OCI-LY3 (cell line): ENCODE results near the gene RBFOX1.

ENCODE experiments used
- CTCF ChIP-seq: fragments of 200-600, 300-600 bp; sonication (generic); IDR thresholded peaks from 2 replicates; pipeline ENCODE4 v1.5.1; 2014; ENCODE audit warnings: antibody characterized with exemption, low read length, low read depth
- EZH2phosphoT487 ChIP-seq: fragments of 200-600 bp; shearing (Covaris generic); IDR thresholded peaks from 2 replicates; pipeline ENCODE4 v1.6.1; 2018; ENCODE audit warnings: antibody characterized with exemption, mixed run types, low read depth

GRCh38 chr16:7579454-7579853 is 246.8 kb downstream of the RBFOX1 start:
- TF ChIP-seq CTCF = no peak
- no peak for TF ChIP-seq EZH2phosphoT487
